Mesenteric fat pad (tissue), 1 donor: ENCODE data around the gene SQOR. TPM values are rescaled to one million over a fixed set of nuclear protein-coding genes. Genes with fewer than 3 reads are reported as not detected.

Source experiments
- DNase-seq: peaks from one replicate; pipeline ENCODE4 v3.0.0-alpha.2; 2020; ENCODE audit warnings: low spot score
- long read RNA-seq: library from polyadenylated mRNA; unstranded; transcript quantifications from one replicate; pipeline ENCODE4 v2.0.0, GENCODE V29; 2020
- total RNA-seq: library from RNA; stranded (reverse); fragmentation: NEBNext Ultra II Directional; extraction: Animal tissue kit (Norgen Biotek cat#: 25700); gene quantifications from one replicate; pipeline ENCODE4 v1.2.1, GENCODE V29; 2021
- donor health status: DM: yes; HTN: yes; CAD: no.

SQOR gene
- 62.1 TPM for total RNA-seq
- long read RNA-seq, transcript SQOR-201 (10 exons, 2,003 nt): major isoform, 271 of 314 reads
- long read RNA-seq, partial matches to known transcripts: 13 of 314 reads
- long read RNA-seq, other reads (novel, unspliced or antisense): 30 of 314 reads

GRCh38 chr15:45634432-45635190 is at the start of gene SQOR:
SQOR (plus strand) TSS chr15:45635029; CDS start chr15:45658924, 23,895 bp downstream.
- DNase-seq: peak; percentile 94

GRCh38 chr15:45585069-45585791 is 49.6 kb upstream of the SQOR start:
- DNase-seq: no peak

- no peak for DNase-seq
Measured at GRCh38 chr15:45586125-45586524, 48.7 kb upstream of the SQOR start.

GRCh38 chr15:45586601-45587094 is 48.2 kb upstream of the SQOR start:
- DNase-seq: no peak

- peak; percentile 98 for DNase-seq
Measured at GRCh38 chr15:45587095-45587862, 47.5 kb upstream of the SQOR start, which contains the start of gene BLOC1S6. BLOC1S6 (plus strand) TSS chr15:45587379; CDS start chr15:45587444, 65 bp downstream.

GRCh38 chr15:45587863-45588170 is 47.0 kb upstream of the SQOR start:
- no peak for DNase-seq

- DNase-seq: no peak
Measured at GRCh38 chr15:45588219-45588875, 46.5 kb upstream of the SQOR start.

- no peak for DNase-seq
Measured at GRCh38 chr15:45589256-45589655, 45.6 kb upstream of the SQOR start.

- DNase-seq: no peak
Measured at GRCh38 chr15:45594319-45594718, 40.5 kb upstream of the SQOR start.

- no peak for DNase-seq
Measured at GRCh38 chr15:45594835-45595530, 39.8 kb upstream of the SQOR start.

GRCh38 chr15:45603881-45604280 is 30.9 kb upstream of the SQOR start:
- no peak for DNase-seq

- no peak for DNase-seq
Measured at GRCh38 chr15:45604326-45604725, 30.5 kb upstream of the SQOR start.

GRCh38 chr15:45606413-45606812 is 28.4 kb upstream of the SQOR start:
- no peak for DNase-seq

- DNase-seq: no peak
Measured at GRCh38 chr15:45606841-45607240, 28.0 kb upstream of the SQOR start.

- DNase-seq: no peak
Measured at GRCh38 chr15:45611305-45611704, 23.5 kb upstream of the SQOR start.

- no peak for DNase-seq
Measured at GRCh38 chr15:45612790-45613415, 21.9 kb upstream of the SQOR start.

GRCh38 chr15:45616901-45617323 is 17.9 kb upstream of the SQOR start:
- DNase-seq: no peak

- no peak for DNase-seq
Measured at GRCh38 chr15:45618813-45619212, 16.0 kb upstream of the SQOR start.

- no peak for DNase-seq
Measured at GRCh38 chr15:45628136-45628535, 6.7 kb upstream of the SQOR start.
